DMS153 treated with DMSO at 0.1 percent for 48 hours (cell line): Measurements from ENCODE around the gene SULT1A2.
"Not testable (repeated sequence)": the region's sequence is repeated elsewhere in the genome, so short reads cannot be mapped to it uniquely, and the experiment has no call there.

ENCODE experiments used
- DNase-seq: peaks from one replicate; lab custom pipeline; 2025; ENCODE audit not compliant: unreplicated experiment; lab: John Stamatoyannopoulos, UW

SULT1A2 gene

DNA sequence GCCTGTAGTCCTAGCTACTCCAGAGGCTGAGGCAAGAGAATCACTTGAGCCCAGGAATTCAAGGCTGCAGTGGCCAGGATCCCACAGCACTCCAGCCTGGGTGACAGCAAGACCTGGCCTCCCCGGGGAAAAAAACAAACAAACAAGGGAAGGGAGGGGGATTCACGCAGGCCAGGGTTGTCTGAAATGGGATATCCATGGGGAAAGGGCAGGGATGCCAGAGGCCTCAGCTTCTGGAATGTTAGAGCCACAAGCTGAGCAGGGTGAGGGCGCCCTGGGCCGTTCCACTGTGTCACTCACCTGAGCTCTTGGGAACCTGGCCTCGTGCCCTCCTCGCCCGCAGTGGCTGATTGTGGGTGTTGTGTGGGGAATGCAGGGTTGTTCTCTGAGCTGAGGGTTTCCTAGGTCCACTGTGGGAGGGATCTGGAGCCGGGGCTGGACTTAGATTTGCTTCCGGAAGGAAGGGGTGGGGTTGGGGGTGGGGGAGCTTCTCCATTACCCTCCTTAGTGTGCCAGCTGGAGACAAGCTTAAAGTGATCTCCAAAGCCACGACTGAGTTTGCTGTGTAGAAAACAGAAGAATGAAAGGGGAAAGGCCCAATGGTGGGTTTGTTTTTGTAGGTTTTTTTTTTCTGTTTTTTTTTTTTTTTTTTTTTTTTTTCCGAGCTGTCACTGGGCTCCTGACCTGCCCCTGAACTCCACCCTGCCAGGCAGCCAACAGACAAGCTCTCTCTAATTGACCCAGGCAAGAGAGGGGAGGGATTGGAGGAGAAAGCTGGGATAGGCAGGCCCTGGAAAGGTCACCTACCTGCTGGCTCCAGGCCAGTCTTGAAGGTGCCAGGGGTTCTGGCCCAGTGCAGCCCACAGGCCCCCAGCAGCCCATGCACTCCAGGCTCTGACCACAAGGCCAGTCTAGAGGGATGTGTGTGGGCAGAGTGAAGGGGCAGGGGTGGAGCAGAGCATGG lies 13.1 kb upstream of the SULT1A2 start, which contains the start of gene SULT1A1:
Gene SULT1A1 (minus strand): TSS at position 414 of the 964 bp plus-strand sequence. CDS start 1,189 bp downstream, outside the sequence.
- no peak for DNase-seq

DNA sequence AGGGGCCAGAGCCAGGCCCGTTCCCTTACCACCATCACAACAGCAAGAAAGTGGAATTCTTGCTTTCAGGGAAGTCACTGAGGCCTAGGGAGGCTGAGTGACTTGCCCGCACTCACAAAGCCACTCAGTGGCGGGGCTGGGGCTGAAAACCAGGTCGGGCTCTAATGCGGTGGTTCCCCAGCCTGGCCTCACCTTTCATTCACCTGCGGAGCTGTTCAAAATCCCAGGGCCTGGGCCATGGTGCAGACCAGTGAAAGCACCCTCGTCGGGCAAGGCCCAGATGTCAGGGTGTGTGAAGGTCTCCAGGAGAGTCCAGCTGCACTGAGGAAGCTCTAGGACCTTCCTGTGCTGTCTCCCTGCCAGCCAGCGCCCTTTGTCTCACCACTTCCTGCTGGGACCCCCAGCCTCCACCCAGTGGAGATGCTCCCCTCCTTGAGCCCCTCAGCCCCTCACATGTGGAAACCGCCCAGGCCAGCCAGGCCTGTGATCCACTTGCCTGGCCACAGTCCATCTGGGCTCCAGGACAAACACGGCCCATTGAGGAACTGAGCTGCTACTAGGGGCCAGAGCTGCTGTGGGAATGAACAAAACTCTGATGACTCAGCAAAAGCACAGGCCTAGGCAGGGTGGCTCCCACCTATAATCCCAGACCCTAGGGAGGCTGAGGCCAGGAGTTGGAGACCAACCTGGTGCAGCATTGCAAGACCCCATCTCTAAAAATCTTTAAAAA lies 12.2 kb upstream of the SULT1A2 start:
- not testable (repeated sequence) for DNase-seq

DNA sequence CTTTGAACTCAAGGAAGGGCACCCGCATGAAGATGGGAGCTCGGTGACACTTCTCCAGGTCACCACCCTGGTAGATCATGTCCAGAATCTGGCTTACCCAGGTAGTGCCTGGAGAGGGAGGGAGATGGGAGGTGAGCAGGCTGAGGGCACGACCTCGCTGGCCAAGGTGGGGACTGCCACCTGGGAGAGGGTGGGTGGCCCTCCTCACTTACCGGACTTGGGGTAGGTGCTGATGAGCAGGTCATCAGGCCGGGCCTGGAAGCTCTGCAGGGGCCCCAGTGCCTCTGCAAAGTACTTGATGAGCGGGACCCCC lies 11.6 kb upstream of the SULT1A2 start:
- not testable (repeated sequence) for DNase-seq

DNA sequence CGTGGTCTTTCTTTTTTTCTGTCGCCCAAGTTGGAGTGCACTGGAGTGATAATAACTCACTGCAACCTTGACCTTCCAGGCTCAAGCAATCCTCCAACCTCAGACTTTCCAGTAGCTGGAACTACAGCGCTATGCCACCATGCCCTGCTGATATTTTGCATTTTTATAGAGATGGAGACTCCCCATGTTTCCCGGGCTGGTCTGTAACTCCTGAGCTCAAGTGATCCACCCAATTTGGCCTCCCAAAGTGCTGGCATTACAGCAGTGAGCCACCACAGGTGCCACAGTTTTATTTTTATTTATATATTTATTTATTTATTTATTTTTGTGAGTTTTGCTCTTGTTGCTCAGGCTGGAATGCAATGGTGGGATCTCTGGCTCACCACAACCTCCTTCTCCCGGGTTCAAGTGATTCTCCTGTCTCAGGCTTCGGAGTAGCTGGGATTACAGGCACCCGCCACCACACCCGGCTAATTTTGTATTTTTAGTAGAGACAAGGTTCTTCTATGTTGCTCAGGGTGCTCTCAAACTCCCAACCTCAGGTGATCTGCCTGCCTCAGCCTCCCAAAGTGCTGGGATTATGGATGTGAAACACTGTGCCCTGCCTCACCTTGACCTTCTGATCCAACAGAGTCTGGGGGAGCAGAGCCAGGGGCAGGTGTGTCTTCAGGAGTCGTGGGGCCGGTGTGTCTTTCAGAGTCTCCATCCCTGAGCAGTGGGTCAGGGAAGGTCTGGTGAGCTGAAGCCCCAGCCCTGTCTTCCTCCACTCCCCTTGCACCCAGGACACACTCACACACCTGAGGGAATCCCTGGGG lies 11.0 kb upstream of the SULT1A2 start:
- not testable (repeated sequence) for DNase-seq

DNA sequence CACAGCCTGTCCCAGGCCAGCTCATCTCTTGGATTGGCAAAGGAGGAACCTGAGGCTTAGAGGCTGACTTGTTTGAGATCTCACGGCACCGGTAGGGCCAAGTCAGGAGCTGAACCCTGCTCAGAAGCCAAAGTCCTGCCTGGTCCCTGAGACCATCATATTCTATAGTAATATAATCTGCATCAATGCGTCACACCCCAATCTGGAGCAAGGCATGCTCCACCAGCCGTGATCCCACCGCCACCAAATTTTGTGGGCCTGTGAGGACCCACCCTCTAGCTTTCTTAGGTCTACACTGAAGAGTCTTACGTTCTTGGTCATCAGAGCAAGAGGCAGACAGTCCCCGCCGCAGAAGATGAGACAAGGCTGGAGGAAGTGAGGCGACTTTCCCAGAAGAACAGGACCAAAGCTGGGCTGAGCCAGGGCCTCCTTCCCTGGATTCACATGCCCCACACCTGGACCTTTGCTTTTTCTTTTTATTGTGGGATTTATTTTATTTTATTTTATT lies 10.3 kb upstream of the SULT1A2 start:
- DNase-seq = no peak

DNA sequence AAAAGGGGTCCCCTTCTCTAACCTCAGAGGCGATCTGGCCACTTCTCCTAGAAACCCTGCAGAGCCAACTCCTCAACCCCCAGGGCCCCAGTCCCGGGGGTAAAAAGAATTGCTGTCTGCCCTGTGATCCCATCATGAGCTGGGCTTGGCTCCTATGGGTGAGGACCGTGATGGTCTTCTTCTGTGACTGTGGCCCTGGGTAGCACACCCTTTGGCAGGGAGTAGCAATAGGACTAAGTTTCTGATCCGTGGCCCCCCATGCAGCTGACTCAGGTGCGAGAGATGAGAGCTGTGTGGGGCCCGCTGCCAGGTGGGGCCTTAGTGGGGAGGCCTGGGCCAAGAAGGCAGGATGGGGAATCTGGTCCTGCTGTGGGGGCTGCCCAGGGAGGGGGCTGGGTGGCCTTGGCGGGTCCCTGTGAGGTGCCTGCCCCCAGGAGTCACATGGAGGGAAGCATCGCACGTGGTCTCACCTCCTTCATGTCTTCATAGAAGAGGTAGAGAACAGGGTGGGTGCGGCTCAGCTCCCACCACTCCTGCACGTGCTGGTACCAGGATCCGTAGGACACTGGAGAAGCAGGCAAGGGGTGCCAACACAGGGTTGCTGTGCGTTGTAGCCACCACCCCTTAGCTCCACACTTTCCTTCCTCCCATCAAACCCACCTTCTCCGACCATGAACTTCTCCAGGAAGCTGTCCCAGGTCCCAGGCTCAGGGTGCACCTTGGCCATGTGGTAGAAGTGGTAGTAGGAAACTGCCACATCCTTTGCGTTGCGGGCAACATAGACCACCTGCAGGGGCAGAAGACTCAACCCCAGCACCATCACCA lies 9.7 kb upstream of the SULT1A2 start:
- DNase-seq = no peak

DNA sequence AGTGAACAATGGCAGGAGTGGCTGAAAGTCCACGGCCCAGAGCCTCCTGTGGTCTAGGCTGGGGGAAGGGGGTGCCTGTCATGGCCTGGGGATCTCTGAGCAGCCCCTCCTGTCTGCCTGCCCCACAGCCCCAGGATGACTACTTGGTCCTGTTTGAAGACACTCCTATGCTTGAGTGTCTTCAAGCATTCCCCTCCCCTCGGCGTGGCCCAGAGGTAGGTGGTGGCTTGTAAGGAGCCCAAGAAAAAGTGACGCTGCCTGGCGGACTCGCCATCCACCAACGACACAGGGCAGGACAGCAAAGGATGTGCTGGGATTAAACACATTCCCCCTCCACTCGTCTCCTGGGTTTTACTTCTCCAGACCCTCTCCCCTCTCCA lies 7.3 kb upstream of the SULT1A2 start:
- DNase-seq = no peak

DNA sequence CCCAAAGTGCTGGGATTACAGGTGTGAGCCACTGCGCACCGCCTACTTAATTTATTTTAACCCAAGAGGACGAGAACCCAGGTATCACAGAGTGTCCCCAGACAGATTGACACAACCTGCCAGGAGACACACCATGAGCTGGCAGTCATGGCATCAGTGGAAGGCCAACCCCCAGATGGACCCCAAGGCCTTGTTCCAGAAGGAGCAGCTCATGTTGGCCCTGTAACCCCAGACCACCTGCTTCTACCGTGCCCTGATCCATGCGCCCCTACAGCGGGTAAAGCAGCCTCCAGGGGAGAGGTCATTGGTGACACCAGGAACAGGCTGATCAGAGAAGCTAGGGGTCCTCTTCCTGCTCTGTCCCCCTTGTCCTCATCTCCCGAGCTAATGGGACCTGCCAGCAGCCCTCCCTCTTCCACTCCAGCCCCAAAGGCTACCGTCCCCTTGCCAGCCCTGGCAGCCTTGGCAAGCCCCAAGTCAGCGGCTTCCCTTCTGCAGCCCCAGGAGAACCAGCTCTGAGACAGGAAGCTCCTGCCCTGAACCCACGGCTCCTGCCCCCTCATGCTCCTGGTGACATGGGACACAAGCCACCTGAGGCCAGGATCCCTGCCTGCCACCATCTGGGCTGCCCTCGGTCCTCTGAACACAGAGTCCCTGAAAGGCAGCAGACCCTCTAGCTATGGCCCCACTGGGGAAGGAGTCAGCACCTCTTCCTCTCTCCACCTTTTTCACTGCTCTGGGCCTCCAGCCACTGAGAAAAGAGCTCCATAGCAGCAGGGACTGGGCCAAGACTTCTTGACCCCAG lies 6.7 kb upstream of the SULT1A2 start:
- DNase-seq = no peak

DNA sequence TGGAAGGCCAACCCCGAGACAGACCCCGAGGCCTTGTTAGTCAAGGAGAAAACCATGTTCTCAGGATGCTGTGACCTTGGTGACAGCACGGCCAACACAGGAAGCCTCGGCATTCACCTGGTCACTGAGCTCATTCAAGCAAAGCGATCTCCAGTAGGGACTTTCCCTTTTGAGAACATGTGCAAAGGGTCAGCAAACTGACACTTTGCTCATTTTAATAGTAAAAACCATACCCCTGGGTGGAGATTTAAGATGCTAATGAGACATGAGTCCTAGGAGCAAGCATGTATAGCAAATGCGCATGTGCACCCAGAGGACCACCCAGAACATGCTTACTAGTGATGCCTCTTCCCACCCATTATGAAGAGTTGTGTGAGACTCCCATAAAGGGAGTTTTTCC lies 5.7 kb upstream of the SULT1A2 start:
- DNase-seq = no peak

DNA sequence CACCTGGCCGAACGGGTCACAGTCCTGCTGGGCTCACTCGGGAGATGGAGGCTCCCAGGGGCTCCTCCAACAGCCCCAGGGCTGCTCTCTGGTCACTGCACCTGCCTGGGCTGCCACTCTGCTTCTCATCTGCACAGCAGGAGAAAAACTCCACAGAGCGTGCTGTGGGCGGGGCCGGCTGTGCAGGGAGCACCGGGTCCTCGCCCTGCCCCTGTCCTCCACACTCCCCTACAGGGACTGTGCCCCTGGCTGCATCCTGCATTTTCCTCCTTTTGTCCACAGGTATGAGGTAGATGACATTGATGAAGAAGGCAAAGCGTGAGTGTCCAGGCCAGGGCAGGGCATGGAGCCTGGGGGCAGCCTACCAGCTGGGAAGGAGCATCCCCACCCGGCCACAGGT lies 5.2 kb upstream of the SULT1A2 start:
- not testable (repeated sequence) for DNase-seq

DNA sequence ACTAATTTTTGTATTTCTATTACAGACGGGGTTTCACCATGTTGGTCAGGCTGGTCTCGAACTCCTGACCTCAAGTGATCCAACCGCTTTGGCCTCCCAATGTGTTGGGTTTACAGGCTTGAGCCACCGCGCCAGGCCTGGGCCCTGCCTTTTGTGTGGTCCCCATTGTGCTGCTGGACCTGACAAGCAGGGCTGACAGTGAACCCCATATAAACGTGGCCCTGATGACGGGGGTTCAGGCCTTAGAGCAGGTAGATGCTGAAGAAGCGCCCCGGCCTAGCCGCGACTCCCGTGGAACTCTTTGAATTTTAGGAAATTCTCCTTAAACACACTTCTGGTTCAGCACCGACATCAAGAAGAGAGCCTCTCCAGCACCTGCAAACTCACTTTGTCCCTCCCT lies 4.7 kb upstream of the SULT1A2 start:
- DNase-seq = not testable (repeated sequence)

DNA sequence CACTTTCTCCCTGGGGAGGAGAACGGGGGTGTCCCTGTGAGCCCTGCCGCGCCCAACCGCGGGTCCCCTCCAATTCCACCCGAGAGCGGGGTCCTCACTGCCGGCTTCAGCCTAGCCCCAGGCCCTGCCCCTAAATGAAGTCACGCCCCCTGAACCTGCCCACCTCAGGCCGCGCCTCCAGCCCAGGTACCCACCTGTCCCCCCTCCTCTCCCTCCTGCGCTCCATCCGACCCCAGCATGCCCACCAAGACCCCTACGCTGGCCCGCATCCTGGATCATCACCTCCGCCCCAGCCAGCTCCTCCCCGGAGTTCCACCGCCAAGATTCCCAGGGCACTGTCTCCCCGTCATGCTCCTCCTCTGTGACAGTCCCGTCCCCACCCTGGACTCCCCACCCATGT lies 4.1 kb upstream of the SULT1A2 start:
- not testable (repeated sequence) for DNase-seq

DNA sequence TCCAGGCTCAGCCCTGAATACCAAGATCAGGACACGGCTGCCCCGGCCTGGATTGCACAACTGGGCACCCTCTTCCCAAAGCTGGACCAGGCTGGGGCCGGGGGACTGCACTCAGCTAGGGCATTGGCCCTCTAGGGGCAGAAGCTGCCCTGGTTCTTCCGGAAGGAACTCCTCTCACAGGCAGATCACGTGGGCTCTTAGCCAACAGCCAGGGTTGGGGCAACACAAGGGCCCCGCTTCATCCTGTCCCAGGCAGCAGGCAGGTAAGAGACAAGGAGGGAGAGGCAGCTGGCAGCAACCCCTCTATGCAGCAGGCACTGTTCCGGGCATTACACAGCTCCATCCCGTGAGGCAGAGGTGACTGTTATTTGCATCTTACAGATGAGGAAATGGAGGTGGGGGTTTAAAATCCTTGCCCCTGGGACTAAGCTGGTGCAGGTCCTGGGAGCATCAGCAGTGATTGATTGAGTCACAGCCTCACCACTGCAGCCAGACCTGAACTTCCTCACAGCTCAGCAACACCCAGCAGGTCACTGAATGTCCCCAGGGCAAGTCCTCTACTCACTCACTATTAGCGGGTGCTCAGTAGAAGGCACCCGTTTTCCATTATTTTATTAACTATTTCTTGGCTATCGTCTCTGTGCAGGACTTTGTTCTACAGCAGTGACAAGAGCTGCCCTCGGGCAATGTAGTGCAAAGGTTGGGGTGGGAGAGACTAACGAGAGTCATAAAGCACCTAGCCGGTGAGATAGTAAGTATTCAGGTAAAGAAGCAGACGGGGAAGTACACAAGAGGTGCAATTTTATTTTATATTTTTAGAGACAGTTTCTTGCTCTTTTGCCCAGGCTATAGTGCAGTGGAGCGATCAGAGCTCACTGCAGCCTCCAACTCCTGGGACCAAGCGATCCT lies 2.8 kb upstream of the SULT1A2 start:
- DNase-seq = not testable (repeated sequence)

DNA sequence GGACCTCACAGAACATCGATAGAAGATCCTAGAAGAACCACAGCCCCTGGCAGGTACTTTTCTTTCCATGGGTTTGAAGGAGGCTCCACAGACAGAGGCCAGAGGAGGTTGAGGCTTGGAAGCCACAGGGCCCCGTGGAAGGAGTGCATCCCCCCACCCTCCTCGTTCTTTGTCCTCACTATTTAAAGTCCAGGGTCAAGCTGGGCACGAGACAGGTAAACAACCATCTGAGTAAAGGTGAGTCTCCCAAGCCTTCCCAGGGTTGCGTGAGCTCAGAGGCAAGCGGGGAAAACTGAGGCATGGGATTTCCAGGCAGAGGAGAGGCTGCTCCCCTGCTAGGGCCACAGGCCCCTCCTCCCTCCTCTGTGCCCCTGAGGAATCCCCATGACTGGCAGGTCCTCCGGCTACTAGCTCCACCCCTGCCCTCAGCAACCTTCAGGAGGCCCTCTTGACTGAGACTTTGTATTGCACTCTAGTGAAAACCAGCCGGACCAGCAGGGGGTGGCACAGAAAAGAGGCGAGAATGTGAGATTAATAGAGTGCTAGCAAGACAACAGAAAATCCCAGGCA lies 927 bp upstream of the SULT1A2 start:
- DNase-seq = no peak

DNA sequence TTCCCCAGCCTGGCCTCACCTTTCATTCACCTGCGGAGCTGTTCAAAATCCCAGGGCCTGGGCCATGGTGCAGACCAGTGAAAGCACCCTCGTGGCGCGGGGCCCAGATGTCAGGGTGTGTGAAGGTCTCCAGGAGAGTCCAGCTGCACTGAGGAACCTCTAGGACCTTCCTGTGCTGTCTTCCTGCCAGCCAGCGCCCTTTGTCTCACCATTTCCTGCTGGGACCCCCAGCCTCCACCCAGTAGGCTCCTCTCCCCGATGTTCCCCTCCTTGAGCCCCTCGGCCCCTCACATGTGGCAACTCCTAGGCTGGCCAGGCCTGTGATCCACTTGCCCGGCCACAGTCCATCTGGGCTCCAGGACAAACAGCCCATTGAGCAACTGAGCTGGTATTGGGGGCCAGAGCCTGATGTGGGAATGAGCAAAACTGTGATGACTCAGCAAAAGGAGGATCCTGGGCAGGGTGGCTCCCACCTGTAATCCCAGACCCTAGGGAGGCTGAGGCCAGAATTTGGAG lies 677 bp downstream of the SULT1A2 start:
- no peak for DNase-seq

DNA sequence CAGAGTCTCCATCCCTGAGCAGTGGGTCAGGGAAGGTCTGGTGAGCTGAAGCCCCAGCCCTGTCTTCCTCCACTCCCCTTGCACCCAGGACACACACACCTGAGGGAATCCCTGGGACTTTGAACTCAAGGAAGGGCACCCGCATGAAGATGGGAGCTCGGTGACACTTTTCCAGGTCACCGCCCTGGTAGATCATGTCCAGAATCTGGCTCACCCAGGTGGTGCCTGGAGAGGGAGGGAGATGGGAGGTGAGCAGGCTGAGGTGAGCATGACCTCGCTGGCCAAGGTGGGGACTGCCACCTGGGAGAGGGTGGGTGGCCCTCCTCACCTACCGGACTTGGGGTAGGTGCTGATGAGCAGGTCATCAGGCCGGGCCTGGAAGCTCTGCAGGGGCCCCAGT lies 1.4 kb downstream of the SULT1A2 start:
- not testable (repeated sequence) for DNase-seq

DNA sequence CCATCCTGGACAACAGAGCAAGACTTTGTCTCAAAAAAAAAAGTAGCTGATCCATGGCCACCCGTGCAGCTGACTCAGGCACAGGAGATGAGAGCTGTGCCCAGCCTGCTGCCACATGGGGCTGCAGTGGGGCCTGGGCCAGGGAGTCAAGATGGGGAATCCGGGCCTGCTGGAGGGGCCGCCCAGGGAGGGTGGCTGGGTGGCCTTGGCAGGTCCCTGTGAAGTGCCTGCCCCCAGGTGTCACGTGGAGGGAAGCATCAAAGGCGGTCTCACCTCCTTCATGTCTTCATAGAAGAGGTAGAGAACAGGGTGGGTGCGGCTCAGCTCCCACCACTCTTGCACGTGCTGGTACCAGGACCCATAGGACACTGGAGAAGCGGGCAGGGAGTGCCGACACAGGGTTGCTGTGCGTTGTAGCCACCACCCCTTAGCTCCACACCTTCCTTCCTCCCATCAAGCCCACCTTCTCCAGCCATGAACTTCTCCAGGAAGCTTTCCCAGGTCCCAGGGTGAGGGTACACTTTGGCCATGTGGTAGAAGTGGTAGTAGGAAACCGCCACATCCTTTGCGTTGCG lies 3.8 kb downstream of the SULT1A2 start:
- DNase-seq = no peak
